ENCODE measurements around the gene ABTB2. TPM values are rescaled to one million over a fixed set of nuclear protein-coding genes. Genes with fewer than 3 reads are reported as not detected.
"Not testable (repeated sequence)": the region's sequence is repeated elsewhere in the genome, so short reads cannot be mapped to it uniquely, and the experiment has no call there.

ABTB2 gene
- total RNA-seq, 4 donors from 2014 or later: 2.9 to 8.2 (median 6.6) TPM

DNA sequence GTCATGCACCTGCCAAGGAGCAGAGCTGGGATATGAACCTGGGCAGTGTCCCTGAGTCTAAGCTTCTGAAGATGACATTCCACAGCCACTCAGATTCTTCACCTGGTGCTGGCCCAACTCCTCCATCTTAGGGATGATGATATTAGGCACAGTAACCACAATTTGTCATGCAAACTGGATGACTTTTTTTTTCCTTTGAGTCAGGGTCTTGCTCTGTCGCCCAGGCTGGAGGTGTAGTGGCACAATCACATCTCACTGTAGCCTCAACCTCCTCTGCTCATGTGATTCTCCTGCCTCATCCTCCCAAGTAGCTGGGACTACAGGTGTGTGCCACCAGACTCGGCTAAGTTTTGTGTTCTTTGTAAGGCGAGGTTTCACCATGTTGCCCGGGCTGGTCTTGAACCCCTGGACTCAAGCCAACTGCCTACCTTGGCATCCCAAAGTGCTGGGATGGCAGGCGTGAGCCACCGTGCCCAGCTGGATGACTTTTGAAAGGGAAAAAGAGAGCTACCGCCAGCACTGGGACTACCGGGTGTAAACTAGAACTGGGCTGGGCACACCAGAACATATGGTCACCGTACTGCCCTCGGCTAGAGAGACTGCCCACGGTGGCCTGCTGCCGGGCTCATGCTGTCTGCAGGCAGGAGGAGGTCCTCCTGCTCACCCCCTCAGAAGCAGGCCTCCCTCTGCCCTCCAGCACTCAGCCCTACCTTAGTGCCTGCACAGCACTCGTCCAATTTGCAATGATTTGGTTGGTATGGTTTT lies 174.7 kb downstream of the ABTB2 start:
- DNase-seq: no peak
- Histone ChIP-seq H3K27ac (no peak overlapping the region), H3K27me3 (no peaks in the 10 kb centered on the region), H3K4me1 (no peaks in the 10 kb centered on the region), H3K36me3 (no peaks in the 10 kb centered on the region), H3K4me3 (no peak overlapping the region), H3K9me3 (no peaks in the 10 kb centered on the region)
- TF ChIP-seq, protein P1, sequence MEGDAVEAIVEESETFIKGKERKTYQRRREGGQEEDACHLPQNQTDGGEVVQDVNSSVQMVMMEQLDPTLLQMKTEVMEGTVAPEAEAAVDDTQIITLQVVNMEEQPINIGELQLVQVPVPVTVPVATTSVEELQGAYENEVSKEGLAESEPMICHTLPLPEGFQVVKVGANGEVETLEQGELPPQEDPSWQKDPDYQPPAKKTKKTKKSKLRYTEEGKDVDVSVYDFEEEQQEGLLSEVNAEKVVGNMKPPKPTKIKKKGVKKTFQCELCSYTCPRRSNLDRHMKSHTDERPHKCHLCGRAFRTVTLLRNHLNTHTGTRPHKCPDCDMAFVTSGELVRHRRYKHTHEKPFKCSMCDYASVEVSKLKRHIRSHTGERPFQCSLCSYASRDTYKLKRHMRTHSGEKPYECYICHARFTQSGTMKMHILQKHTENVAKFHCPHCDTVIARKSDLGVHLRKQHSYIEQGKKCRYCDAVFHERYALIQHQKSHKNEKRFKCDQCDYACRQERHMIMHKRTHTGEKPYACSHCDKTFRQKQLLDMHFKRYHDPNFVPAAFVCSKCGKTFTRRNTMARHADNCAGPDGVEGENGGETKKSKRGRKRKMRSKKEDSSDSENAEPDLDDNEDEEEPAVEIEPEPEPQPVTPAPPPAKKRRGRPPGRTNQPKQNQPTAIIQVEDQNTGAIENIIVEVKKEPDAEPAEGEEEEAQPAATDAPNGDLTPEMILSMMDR (IDR thresholded peaks at IDR 0.05): no peak
- TF ChIP-seq POLR2A (IDR thresholded peaks at IDR 0.05): no peak
- intact Hi-C loops (cut with DNase I; ENCODE audit: low total_unique reads): no loop called here

GRCh38 chr11:34182425-34182824 lies 175.4 kb downstream of the ABTB2 start:
- H3K4me1 ChIP-seq: no peaks in the 10 kb centered on the region
- no peak for DNase-seq
- no peaks in the 10 kb centered on the region for H3K9me3 ChIP-seq
- no peak overlapping the region for H3K27ac ChIP-seq
- intact Hi-C loops (cut with DNase I; ENCODE audit: low total_unique reads): no loop called here
- no peak for TF ChIP-seq POLR2A (IDR thresholded peaks at IDR 0.05)
- TF ChIP-seq, protein P1 (IDR thresholded peaks at IDR 0.05): no peak
- no peak overlapping the region for H3K4me3 ChIP-seq
- no peaks in the 10 kb centered on the region for H3K27me3 ChIP-seq
- no peaks in the 10 kb centered on the region for H3K36me3 ChIP-seq

GRCh38 chr11:34181856-34182405 lies 175.9 kb downstream of the ABTB2 start:
- Histone ChIP-seq H3K27me3 (no peaks in the 10 kb centered on the region), H3K36me3 (no peaks in the 10 kb centered on the region), H3K4me1 (no peaks in the 10 kb centered on the region), H3K4me3 (no peak overlapping the region), H3K27ac (no peak overlapping the region), H3K9me3 (no peaks in the 10 kb centered on the region)
- DNase-seq: no peak
- intact Hi-C loops (cut with DNase I; ENCODE audit: low total_unique reads): no loop called here
- TF ChIP-seq, protein P1 (IDR thresholded peaks at IDR 0.05): no peak
- TF ChIP-seq POLR2A (IDR thresholded peaks at IDR 0.05): no peak

DNA sequence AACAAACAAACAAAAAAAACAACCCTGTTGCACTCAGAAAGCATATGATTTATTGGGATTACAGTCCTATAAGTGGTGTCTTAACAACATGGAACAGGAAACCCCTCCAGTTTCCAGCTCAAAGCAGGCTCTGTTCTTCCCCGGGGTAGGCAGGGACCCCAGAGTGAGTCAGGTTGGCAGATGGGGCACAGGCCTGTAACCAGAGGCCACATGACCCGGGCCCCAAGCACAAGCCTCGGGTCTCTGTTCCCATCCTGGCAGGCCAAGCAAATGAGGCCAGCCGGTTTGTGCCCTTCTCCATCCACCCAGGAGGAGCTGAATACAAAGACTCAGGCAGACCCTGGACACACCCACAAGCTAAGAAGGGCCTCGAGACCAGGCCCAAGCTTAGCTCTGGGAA lies 176.6 kb downstream of the ABTB2 start:
- Histone ChIP-seq H3K36me3 (no peaks in the 10 kb centered on the region), H3K9me3 (no peaks in the 10 kb centered on the region), H3K4me3 (no peak overlapping the region), H3K27ac (no peak overlapping the region), H3K27me3 (no peaks in the 10 kb centered on the region), H3K4me1 (no peaks in the 10 kb centered on the region)
- TF ChIP-seq POLR2A (IDR thresholded peaks at IDR 0.05): no peak
- TF ChIP-seq, protein P1 (IDR thresholded peaks at IDR 0.05): no peak
- intact Hi-C loops (cut with DNase I; ENCODE audit: low total_unique reads): no loop called here
- no peak for DNase-seq

- not testable (repeated sequence) for H3K27ac ChIP-seq, H3K4me1 ChIP-seq
Observed at GRCh38 chr11:34180814-34181165, 177.0 kb downstream of the ABTB2 start.

More at GRCh38 chr11:34180814-34181165, 177.0 kb downstream of the ABTB2 start:
- H3K4me3 ChIP-seq; H3K27me3 ChIP-seq; intact Hi-C loops (cut with DNase I; ENCODE audit: low total_unique reads); H3K9me3 ChIP-seq; DNase-seq; H3K36me3 ChIP-seq: not testable (repeated sequence)
